ENCODE measurements around the gene ARIH1.

ARIH1 gene

GRCh38 chr15:72521682-72522081 lies 47.6 kb downstream of the ARIH1 start:
- in situ Hi-C loops (cut with HindIII; ENCODE audit: low sequenced_read_pairs): no loop called here
- no peak overlapping the region for H3K4me3 ChIP-seq (ENCODE audit: low read depth, low read length)
- no peak for DNase-seq (ENCODE audit: low read depth)
- TF ChIP-seq CTCF (IDR thresholded peaks at IDR 0.05; ENCODE audit: low read depth, low read length, missing control alignments): no peak

GRCh38 chr15:72532991-72533601 lies 59.0 kb downstream of the ARIH1 start:
- DNase-seq (ENCODE audit: low read depth): no peak
- no peak overlapping the region for H3K4me3 ChIP-seq (ENCODE audit: low read depth, low read length)
- in situ Hi-C loops (cut with HindIII; ENCODE audit: low sequenced_read_pairs): no loop called here
- peak; percentile 38 for TF ChIP-seq CTCF (IDR thresholded peaks at IDR 0.05; ENCODE audit: low read depth, low read length, missing control alignments)

GRCh38 chr15:72534523-72534922 lies 60.4 kb downstream of the ARIH1 start:
- no peak for DNase-seq (ENCODE audit: low read depth)
- in situ Hi-C loops (cut with HindIII; ENCODE audit: low sequenced_read_pairs): no loop called here
- TF ChIP-seq CTCF (IDR thresholded peaks at IDR 0.05; ENCODE audit: low read depth, low read length, missing control alignments): no peak
- H3K4me3 ChIP-seq (ENCODE audit: low read depth, low read length): no peak overlapping the region

- in situ Hi-C loops (cut with HindIII; ENCODE audit: low sequenced_read_pairs): no loop called here
- TF ChIP-seq CTCF (IDR thresholded peaks at IDR 0.05; ENCODE audit: low read depth, low read length, missing control alignments): no peak
- DNase-seq (ENCODE audit: low read depth): no peak
- H3K4me3 ChIP-seq (ENCODE audit: low read depth, low read length): no peak overlapping the region
Observed at GRCh38 chr15:72535911-72536310, 61.8 kb downstream of the ARIH1 start.

- no peak for TF ChIP-seq CTCF (IDR thresholded peaks at IDR 0.05; ENCODE audit: low read depth, low read length, missing control alignments)
- in situ Hi-C loops (cut with HindIII; ENCODE audit: low sequenced_read_pairs): no loop called here
- no peak overlapping the region for H3K4me3 ChIP-seq (ENCODE audit: low read depth, low read length)
- no peak for DNase-seq (ENCODE audit: low read depth)
Observed at GRCh38 chr15:72536506-72536905, 62.4 kb downstream of the ARIH1 start.

GRCh38 chr15:72538931-72539330 lies 64.8 kb downstream of the ARIH1 start:
- no peak for DNase-seq (ENCODE audit: low read depth)
- in situ Hi-C loops (cut with HindIII; ENCODE audit: low sequenced_read_pairs): no loop called here
- no peak for TF ChIP-seq CTCF (IDR thresholded peaks at IDR 0.05; ENCODE audit: low read depth, low read length, missing control alignments)
- no peak overlapping the region for H3K4me3 ChIP-seq (ENCODE audit: low read depth, low read length)

All from astrocyte of the cerebellum (primary cell).